ENCODE results near the gene ADAMTSL3.

- TF ChIP-seq CTCF (IDR thresholded peaks at IDR 0.05) (no peak), POLR2A (IDR thresholded peaks at IDR 0.05) (no peak)
Measured at GRCh38 chr15:83911345-83911744, 257.4 kb downstream of the ADAMTSL3 start.
